GM18873 (cell line): ENCODE results near the gene SLC39A6.
A peak's percentile ranks its signal among the peaks of the same experiment; 100 is the strongest.
"Not testable (repeated sequence)": the region's sequence is repeated elsewhere in the genome, so short reads cannot be mapped to it uniquely, and the experiment has no call there.

Source experiments
- ATAC-seq: cut with Tn5 transposase; IDR thresholded peaks from one replicate; pipeline ENCODE4 v1.9.1; 2021; ENCODE audit warnings: mild to moderate bottlenecking, moderate library complexity, moderate number of reproducible peaks; ENCODE audit not compliant: unreplicated experiment, low FRiP score

The SLC39A6 gene

DNA sequence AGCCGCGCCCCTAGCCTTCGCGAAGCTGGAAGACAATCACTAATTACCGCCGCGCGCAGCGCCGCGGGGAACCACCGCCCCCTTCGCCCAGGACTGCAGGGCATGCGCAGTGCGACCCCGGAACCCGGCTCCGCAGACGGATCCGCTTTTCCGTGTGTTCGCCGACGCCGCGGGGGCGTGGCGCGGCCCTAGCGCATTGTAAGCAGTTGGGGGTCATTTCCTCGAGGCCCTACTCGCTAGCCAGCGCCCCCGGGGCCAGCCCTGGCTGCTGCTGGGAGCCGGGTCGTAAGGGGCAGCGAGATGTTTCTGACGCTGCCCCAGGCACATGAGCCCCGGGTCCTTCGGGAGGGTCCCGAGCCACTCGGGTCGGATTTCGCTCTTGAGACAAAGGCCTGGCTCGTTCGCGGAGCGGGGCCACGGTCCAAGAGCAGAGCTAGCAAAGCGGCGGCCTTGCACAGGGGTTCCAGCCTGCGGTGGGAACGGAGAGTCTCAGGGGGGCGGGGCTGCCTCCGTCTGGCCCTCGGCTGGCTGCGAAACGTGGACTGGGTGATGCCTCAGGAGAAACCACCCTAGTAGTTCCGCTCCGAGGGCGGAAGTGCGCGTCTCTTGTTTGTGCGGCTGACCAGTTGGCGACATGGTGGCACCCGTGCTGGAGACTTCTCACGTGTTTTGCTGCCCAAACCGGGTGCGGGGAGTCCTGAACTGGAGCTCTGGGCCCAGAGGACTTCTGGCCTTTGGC is at the start of gene SLC39A6, which contains the start of gene ELP2:
TSS of gene SLC39A6 (minus strand) at position 41 of the 739 bp plus-strand sequence. CDS start 2,333 bp downstream, outside the sequence.
TSS of gene ELP2 (plus strand) at position 600 of the 739 bp plus-strand sequence. CDS start at position 635, 35 bp downstream.
- peak; percentile 86 for ATAC-seq

DNA sequence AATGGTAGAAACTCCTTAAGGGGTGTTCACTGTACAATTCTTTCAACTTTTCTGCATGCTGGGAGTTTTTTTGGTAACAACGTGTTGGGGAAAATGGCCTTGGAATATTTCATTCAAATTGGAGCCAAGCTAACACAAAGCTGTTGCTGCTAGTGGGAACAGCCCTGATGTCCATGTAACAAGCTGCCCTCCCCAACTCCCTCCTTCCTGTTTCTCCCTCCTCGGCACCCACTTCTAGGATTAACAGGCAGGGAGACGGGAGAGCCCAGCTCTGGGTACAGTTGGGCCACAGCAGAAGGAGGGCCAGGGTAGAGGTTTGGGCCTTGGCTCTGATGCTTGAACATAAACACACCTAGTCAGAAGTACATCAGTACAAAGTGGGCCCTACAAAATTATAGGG is 48.8 kb upstream of the SLC39A6 start:
- ATAC-seq, result no peak

DNA sequence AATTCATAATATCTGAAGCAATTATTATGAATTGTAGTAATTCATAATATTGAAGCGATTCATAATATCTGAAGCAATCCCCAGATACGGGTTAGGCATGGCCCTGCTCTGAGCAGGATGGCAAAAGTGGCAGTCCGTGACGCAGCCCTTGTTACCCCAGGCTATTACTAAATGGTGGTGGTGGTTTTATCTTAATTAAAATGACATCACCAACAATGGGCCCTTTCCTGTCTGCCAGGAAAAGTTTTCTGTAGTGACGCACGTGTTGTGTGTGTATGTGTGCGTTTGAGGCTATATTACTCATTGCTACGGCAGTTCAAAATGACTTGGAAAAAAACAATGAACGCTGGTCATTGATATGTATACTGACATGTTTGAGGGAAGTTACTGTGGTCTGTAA is 47.6 kb upstream of the SLC39A6 start:
- no peak for ATAC-seq

DNA sequence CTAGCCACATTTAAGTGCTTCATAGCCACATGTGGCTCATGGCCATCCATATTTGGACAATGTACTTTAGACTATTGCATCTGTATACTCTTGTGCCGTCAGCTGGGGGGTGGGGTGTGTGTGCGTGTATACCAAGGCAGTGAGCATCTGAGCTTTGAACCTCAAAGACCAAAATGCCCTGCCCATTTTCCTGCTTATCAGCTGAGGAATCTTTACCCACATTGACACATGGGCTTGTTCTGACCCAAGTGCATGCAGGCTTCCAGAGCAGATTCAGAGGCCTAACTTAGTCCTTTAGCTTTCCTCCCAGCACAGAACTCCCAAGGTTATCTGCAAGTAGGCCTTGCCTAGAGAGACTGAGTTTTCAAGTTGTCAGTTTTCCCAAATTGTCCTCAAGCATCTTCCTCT is 47.0 kb upstream of the SLC39A6 start:
- ATAC-seq, result no peak

DNA sequence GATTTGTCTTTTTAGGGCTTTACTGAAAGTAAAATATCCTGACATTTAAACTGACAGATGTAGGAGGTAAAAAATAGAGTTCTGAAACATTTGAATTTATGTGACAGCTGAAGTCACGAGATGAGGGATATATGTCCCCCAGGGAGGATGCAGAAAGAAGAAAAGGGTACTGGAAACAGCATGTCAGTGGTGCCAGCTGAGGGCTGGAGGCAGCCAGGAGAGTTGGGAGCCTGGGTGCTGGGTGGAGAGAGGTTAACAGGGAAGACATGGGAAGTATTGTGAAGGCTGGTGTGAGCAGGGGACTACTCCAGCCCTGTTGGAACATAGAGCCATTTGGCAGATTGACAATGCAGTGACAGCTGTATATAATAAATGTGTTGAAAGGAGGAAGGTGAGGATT is 46.3 kb upstream of the SLC39A6 start:
- ATAC-seq, result no peak

- ATAC-seq, result no peak
These were observed 40.8 kb upstream of the SLC39A6 start for GRCh38 chr18:36169938-36170337.

DNA sequence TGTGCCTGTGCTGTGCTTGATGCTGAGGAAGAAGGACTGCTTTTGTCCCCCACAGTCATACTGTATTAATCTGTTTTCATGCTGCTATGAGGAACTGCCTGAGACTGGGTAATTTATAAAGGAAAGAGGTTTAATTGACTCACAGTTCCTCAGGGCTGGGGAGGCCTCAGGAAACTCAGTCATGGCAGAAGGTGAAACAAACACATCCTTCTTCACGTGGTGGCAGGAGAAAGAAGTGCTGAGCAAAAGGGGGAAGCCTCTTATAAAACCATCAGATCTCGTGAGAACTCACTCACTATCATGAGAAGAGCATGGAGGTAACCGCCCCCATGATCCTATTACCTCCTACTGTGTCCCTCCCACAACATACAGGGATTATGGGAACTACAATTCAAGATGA is 39.2 kb upstream of the SLC39A6 start:
- not testable (repeated sequence) for ATAC-seq

GRCh38 chr18:36167692-36168218 is 38.6 kb upstream of the SLC39A6 start:
- ATAC-seq, result no peak

DNA sequence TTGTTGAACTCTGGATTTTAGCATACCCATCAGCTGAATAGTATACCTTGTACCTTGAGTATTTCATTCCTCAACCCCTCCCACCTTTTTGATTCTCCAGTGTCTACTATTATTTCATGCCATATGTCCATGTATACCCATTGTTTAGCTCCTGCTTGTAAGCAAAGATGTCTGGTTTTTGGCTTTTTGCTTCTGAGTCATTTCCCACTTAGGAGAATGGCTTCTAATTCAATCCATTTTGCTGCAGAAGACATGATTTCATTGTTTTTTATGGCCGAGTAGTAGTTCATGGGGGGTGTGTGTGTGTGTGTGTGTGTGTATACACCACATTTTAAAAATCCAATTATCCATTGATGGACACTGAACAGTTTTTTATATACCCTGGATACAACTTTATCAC is 33.8 kb upstream of the SLC39A6 start:
- ATAC-seq, result no peak

GRCh38 chr18:36160959-36161371 is 31.8 kb upstream of the SLC39A6 start:
- no peak for ATAC-seq

DNA sequence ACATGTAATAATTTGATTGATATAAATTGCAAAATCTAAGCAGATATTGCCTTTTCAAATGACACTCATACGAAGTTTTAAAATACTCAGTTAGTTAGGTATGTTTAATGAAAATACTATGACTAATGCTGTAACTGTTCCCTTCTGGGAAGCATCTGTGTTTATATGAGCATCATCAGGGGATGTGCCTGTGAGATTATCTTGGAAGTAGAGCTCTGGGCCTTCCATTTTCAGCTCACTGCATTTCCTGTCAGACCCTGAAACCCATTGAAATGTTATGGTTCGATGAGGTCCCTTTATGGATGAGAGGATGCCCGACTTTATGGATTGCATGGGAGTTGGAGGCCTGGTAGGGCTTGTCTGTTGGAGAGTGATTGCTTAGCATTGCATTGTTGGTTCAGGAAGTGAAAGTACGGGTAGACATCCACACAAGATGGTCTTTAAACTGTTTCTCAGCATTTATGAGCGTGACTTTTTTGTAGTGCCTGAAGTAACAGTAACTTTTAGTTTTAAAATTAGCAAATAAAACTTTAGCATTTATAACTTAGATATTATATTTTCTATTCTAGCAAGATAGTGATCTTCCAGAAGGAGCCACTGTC is 29.2 kb upstream of the SLC39A6 start:
- ATAC-seq, result no peak

- no peak for ATAC-seq
These were observed 28.3 kb upstream of the SLC39A6 start for GRCh38 chr18:36157441-36157840.

DNA sequence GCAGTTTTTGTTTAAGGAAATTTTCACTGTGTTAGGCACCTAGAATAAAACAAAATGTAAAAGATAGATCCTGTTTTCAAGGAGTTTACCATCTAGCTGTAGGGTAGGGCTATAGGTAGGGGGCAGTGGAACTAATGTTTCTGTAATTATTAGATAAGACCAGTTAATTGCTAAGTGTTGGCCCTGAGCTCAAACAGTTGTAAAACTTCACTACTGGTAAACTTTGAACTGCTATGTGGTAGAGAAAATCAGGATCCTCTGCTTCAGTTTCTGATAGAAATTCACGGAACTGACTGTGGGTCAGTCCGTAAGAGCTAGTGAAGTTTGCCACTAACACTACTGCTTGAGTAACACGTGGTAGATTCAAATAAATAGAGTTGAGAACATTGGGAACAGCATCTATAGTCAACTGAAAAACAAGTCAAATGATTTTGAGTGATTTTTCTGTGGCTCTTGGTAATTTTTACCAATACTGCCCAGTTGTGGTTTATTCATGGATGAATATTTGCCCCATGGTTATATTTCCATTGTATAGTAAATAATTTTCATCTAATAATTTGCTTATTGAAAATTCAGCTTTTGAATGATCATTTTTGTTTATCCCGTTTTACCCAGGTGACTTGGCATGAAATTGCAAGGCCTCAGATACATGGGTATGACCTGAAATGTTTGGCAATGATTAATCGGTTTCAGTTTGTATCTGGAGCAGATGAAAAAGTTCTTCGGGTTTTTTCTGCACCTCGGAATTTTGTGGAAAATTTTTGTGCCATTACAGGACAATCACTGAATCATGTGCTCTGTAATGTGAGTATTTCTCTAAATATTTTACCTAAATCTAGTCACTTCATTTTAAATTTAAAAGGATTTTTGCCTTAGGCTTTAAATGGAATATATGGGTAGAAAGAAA is 27.0 kb upstream of the SLC39A6 start:
- ATAC-seq, result no peak

DNA sequence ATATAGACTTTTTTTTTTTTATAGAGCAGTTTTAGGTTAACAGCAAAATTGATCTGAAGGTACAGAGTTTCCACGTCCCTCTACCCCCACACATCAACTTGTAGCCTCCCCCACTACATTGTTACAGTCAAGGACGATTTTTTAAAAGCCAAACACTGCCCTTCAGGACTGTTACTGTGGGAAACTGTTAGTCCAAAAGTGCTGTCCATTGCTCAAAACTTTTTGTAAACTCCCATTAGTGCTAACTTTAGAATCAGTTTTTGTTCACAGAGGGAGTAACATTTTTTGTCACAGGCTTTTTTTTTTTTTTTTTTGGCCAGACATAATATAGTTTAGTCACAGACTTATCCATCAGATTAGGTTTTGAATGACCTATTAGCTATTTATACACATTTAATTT is 24.6 kb upstream of the SLC39A6 start:
- ATAC-seq, result no peak

DNA sequence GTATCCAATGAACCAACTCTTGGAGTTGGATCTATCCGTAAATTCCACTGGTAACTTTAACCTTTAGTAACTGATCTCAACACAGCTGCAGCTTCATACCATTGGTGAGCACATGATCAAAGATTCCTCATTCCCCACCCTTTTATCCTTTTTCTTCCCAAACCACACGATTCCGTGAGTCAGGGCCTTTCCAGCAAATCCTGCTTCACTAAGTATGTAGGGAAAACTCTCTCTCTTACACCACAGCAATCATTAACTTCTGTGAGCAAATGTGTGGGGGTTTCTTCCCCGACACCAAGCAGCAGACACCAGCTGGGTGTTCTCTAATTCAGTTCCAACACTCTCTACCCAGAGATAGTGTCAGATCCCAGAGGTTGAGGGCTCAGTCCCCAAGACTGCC is 24.1 kb upstream of the SLC39A6 start:
- ATAC-seq, result no peak

DNA sequence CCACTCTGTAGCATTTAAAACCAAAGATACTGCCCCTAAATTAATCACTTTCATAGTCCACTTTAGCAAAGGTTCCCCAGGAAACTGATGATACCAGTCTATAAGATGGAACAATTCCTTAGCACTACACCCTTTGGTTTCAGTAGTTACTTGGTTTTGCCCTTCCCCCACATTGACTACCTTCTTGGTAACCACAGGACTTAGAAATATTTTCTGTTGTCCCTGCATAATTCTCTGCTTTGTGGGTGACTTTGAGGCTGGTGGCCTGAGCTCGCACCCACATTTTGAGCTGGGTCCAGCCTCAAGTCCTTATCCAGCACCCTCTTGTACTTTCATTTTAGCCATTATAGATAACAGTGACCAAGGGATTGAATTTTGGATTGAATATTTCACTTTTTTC is 23.6 kb upstream of the SLC39A6 start:
- ATAC-seq, result no peak

- peak; percentile 88 for ATAC-seq
These were observed 20.6 kb upstream of the SLC39A6 start for GRCh38 chr18:36149514-36150289.

GRCh38 chr18:36143391-36143790 is 14.3 kb upstream of the SLC39A6 start:
- no peak for ATAC-seq

- no peak for ATAC-seq
These were observed 13.6 kb upstream of the SLC39A6 start for GRCh38 chr18:36142751-36143150.

GRCh38 chr18:36141576-36141975 is 12.4 kb upstream of the SLC39A6 start:
- ATAC-seq, result no peak
